HUES6 (cell line): ENCODE results near the gene ZNF532.
"Not testable (repeated sequence)": the region's sequence is repeated elsewhere in the genome, so short reads cannot be mapped to it uniquely, and the experiment has no call there.

Experiments used
- H3K27ac ChIP-seq: 2 replicates; pipeline ENCODE4 v1.7.0; 2013; ENCODE audit warnings: low read depth, mild to moderate bottlenecking, low read length, inconsistent platforms
- H3K27me3 ChIP-seq: 2 replicates; pipeline ENCODE4 v1.6.1; 2013; ENCODE audit warnings: low read length; ENCODE audit not compliant: control insufficient read depth, insufficient read depth
- H3K36me3 ChIP-seq: 2 replicates; pipeline ENCODE4 v1.6.1; 2013; ENCODE audit warnings: low read length; ENCODE audit not compliant: control insufficient read depth, insufficient read depth
- H3K4me1 ChIP-seq: 2 replicates; pipeline ENCODE4 v1.6.1; 2013; ENCODE audit warnings: low read length; ENCODE audit not compliant: control insufficient read depth, insufficient read depth
- H3K4me3 ChIP-seq: 2 replicates; pipeline ENCODE4 v1.5.1; 2013; ENCODE audit warnings: low read depth, low read length
- H3K9ac ChIP-seq: one replicate; pipeline ENCODE4 v1.6.1; 2013; ENCODE audit warnings: mild to moderate bottlenecking, low read length
- H3K9me3 ChIP-seq: 2 replicates; pipeline ENCODE4 v1.6.1; 2013; ENCODE audit warnings: low read depth, low read length; ENCODE audit not compliant: control insufficient read depth, insufficient read depth

Gene ZNF532, protein sequence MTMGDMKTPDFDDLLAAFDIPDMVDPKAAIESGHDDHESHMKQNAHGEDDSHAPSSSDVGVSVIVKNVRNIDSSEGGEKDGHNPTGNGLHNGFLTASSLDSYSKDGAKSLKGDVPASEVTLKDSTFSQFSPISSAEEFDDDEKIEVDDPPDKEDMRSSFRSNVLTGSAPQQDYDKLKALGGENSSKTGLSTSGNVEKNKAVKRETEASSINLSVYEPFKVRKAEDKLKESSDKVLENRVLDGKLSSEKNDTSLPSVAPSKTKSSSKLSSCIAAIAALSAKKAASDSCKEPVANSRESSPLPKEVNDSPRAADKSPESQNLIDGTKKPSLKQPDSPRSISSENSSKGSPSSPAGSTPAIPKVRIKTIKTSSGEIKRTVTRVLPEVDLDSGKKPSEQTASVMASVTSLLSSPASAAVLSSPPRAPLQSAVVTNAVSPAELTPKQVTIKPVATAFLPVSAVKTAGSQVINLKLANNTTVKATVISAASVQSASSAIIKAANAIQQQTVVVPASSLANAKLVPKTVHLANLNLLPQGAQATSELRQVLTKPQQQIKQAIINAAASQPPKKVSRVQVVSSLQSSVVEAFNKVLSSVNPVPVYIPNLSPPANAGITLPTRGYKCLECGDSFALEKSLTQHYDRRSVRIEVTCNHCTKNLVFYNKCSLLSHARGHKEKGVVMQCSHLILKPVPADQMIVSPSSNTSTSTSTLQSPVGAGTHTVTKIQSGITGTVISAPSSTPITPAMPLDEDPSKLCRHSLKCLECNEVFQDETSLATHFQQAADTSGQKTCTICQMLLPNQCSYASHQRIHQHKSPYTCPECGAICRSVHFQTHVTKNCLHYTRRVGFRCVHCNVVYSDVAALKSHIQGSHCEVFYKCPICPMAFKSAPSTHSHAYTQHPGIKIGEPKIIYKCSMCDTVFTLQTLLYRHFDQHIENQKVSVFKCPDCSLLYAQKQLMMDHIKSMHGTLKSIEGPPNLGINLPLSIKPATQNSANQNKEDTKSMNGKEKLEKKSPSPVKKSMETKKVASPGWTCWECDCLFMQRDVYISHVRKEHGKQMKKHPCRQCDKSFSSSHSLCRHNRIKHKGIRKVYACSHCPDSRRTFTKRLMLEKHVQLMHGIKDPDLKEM (N-terminal part only)

DNA sequence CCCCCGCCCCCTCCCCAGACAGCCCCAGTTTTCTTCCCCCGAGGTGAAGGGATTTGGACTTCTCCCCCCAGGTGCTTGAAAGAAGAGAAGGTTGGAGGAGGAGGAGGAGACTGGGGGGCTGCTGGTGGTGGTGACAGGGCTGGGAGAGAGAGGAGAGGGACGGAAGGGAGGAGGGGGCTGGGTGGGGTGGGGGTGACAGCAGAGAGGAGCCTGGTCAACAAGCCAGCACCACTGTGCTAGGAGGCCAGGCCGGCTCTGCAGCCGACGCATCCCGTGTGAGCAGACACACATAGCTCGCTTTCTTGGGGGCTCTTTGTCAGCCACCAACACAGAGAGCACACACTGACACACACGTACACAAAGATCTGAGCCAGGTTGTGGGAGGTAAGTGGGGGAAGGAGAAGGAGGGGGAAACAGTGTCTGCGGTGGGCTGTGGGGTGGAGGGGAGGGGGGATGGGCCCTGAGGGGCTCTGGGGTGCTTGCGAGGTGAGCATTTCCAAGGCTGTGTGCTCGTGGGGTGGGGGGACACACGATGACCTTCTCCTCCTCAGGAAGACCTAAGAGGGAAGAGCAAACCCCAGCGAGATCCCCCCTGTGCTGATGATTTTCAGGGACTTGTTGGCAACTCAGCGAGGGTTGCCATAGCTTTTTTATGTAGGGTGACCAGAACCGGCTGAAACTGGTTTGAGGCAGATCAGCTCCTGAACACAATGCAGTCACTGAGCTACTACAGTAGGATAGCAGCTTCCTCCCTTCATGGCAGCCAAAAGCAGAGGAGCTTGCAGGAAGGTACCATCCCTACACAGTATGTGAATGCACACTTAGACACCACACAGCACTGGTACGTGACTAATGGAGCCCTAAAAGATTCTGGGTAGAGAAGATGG, at the start of gene ZNF532:
Gene ZNF532, plus strand, starts transcription at position 732 of the 887 bp plus-strand sequence. CDS start 53,411 bp downstream, outside the sequence.
- peaks cover 8% of the 10 kb centered on the region for H3K9me3 ChIP-seq
- H3K36me3 ChIP-seq = peaks cover 49% of the 10 kb centered on the region
- no peaks in the 10 kb centered on the region for H3K27me3 ChIP-seq
- H3K4me1 ChIP-seq = peaks cover 70% of the 10 kb centered on the region
- H3K4me3 ChIP-seq = peak within 1 kb of the TSS; percentile 66
- peak within 1 kb of the TSS; percentile 88 for H3K9ac ChIP-seq
- H3K27ac ChIP-seq = peak within 1 kb of the TSS; percentile 87

DNA sequence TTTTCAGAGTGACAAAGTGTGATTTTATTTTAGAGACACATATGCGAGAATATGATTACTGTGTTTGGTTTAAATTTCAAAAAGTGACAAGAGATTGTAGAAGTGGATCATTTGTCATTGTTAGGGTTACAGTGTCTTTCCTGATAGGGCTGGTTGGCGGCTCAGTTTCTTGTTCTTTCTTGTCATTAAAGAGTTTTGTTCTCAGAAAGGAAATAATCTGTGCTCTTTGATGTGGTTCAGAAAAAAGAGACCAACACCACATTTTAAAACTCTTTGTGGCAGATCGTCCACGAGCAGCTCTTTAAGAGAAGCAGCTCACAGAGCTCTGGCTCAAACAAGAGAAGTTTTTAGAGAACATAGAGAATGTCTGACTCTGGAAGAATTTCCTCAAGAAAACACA, 45.6 kb upstream of the ZNF532 start:
- Histone ChIP-seq H3K9ac (no peak overlapping the region), H3K36me3 (no peaks in the 10 kb centered on the region), H3K27ac (no peak overlapping the region), H3K4me3 (no peak overlapping the region), H3K4me1 (no peaks in the 10 kb centered on the region), H3K27me3 (no peaks in the 10 kb centered on the region), H3K9me3 (peaks cover 3% of the 10 kb centered on the region; the same call in 1 of the 2 replicates)

DNA sequence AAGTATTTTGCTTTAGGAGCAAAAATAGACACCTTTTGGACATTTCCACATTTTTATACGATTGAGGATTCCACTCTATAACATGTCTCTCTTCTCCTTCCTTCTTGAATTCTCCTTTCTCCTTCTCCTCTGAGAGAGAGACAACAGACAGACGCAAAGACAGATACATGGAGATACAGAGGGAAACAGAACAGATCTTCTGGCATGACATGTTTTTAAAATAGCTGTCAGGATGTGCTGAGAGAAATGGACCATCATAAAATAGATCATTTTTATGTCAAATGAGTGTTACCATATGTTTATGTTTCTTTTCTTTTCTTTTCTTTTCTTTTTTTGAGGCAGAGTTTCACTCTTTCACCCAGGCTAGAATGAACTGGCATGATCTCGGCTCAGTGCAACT, 44.4 kb upstream of the ZNF532 start:
- Histone ChIP-seq H3K27ac (no peak overlapping the region), H3K4me1 (no peaks in the 10 kb centered on the region), H3K36me3 (no peaks in the 10 kb centered on the region), H3K27me3 (no peaks in the 10 kb centered on the region), H3K9ac (no peak overlapping the region), H3K4me3 (no peak overlapping the region), H3K9me3 (no peaks in the 10 kb centered on the region)

DNA sequence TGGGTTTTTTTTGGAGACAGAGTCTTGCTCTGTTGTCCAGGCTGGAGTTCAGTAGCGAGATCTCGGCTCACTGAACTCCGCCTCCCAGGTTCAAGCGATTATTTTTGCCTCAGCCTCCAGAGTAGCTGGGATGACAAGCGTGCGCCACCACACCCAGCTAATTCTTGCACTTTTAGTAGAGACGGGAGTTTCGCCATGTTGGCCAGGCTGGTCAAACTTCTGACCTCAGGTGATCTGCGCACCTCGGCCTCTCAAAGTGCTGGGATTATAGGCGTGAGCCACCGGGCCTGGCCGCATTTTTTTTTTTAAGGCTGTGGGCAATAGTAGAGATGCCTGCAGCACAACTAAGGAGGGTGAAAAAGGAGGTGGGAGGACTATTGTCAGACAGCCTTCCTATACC, 41.7 kb upstream of the ZNF532 start:
- H3K4me3 ChIP-seq = no peak overlapping the region
- no peak overlapping the region for H3K27ac ChIP-seq
- peaks cover 1% of the 10 kb centered on the region; the same call in 1 of the 2 replicates for H3K9me3 ChIP-seq
- no peaks in the 10 kb centered on the region for H3K36me3 ChIP-seq
- H3K27me3 ChIP-seq = no peaks in the 10 kb centered on the region
- no peaks in the 10 kb centered on the region for H3K4me1 ChIP-seq
- no peak overlapping the region for H3K9ac ChIP-seq

DNA sequence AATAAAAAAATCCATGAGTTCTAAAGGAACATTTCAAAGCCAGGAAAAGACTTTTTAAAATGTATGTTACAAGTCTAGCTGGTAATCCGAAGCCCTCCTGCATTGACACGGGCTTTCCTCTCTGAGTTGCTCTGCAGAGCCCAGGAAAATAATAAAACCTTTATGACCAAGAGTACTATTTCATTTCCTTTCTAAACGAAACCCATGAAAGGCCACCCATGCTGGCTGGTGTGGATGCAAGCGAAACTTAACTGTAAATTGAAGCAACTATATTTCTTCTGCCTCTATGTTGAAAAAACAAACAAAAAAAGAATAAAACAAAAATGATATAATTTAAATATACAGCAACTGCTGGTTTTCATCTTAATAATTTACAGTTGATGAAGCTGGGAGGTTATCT, 41.3 kb upstream of the ZNF532 start:
- Histone ChIP-seq H3K4me1 (no peaks in the 10 kb centered on the region), H3K36me3 (no peaks in the 10 kb centered on the region), H3K27ac (no peak overlapping the region), H3K9ac (no peak overlapping the region), H3K9me3 (peaks cover 5% of the 10 kb centered on the region; the same call in 1 of the 2 replicates), H3K27me3 (no peaks in the 10 kb centered on the region), H3K4me3 (no peak overlapping the region)

DNA sequence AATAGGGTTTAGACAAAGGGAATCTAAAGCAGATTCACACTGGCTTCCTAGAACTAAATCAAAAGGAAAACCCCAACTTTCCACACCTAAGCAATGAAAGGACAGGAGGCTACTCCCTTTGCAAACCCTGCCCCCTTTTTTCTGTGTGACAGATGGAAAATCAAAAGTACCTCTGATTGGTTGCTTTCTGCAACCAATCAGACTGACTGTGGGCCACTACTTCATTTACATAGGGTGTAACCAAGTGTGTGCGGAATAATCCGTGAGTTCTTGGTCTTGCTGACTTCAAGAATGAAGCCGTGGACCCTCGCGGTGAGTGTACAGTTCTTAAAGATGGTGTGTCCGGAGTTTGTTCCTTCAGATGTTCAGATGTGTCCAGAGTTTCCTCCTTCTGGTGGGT, 37.8 kb upstream of the ZNF532 start:
- H3K27me3 ChIP-seq, H3K36me3 ChIP-seq, H3K4me1 ChIP-seq, H3K9ac ChIP-seq, H3K4me3 ChIP-seq, H3K27ac ChIP-seq: not testable (repeated sequence)
- H3K9me3 ChIP-seq = peaks cover 17% of the 10 kb centered on the region; the same call in 1 of the 2 replicates

DNA sequence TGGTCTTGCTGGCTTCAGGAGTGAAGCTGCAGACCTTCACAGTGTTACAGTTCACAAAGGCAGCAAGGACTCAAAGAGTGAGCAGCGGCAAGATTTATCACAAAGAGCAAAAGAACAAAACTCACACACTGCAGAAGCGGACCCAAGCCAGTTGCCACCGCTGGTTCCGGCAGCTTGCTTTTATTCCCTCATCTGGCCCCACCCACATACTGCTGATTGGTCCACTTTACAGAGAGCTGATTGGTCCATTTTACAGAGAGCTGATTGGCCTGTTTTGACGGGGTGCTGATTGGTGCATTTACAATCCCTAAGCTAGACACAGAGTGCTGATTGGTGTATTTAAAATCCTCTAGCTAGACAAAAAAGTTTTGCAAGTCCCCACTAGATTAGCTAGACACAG, 37.2 kb upstream of the ZNF532 start:
- H3K36me3 ChIP-seq = no peaks in the 10 kb centered on the region
- H3K9ac ChIP-seq = no peak overlapping the region
- H3K4me3 ChIP-seq = no peak overlapping the region
- H3K4me1 ChIP-seq = peaks cover 12% of the 10 kb centered on the region
- no peaks in the 10 kb centered on the region for H3K27me3 ChIP-seq
- H3K9me3 ChIP-seq = peaks cover 17% of the 10 kb centered on the region; the same call in 1 of the 2 replicates
- no peak overlapping the region for H3K27ac ChIP-seq

DNA sequence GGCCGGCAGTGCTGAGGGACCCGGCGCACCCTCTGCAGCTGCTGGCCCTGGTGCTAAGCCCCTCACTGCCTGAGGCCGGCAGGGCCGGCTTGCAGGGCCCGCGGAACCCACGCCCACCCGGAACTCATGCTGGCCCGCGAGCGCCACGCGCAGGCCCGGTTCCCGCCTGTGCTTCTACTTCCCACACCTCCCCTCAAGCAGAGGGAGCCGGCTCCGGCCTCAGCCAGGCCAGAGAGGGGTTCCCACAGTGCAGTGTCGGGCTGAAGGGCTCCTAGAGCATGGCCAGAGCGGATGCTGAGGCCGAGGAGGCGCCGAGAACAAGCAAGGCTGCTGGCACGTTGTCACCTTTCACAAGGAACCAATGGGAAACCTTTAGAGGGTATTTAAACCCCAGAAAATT, 36.8 kb upstream of the ZNF532 start:
- Histone ChIP-seq H3K9ac (no peak overlapping the region), H3K27me3 (no peaks in the 10 kb centered on the region), H3K27ac (no peak overlapping the region), H3K9me3 (peaks cover 17% of the 10 kb centered on the region; the same call in 1 of the 2 replicates), H3K4me3 (no peak overlapping the region), H3K4me1 (peaks cover 14% of the 10 kb centered on the region), H3K36me3 (no peaks in the 10 kb centered on the region)

DNA sequence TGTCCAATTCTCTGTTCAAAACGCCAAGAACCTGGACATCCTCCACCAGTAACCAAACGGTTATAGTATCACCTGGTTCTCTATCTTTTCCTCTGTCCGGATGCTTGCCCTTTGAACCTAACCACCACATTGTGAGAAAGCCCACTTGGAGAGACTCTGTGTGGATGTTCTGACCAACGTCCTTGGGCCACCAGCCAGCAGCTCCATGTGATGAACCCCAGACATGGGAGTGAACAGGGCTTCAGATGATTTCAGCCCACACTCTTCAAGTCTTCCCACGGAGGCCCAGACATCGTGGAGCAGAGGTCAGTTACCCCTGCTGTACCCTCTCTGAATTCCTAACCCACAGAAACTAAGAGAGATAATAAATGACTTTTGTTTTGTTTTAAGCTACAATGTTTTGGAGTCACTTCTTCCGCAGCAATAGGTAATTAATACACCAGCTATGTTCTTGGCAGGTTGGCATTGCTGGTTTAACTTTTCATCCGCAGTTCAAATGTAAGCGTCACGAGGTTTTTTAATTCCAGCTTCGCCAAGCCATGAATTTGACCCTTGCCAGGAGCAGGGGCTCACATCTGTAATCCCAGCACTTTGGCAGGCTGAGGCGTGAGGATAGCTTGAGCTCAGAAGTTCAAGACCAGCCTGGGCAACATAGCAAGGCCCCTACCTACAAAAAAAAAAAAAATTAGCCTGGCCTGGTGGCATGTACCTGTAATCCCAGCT, 36.1 kb upstream of the ZNF532 start:
- H3K27me3 ChIP-seq = no peaks in the 10 kb centered on the region
- H3K9ac ChIP-seq = no peak overlapping the region
- H3K27ac ChIP-seq = no peak overlapping the region
- H3K36me3 ChIP-seq = no peaks in the 10 kb centered on the region
- H3K9me3 ChIP-seq = peaks cover 17% of the 10 kb centered on the region; the same call in 1 of the 2 replicates
- H3K4me3 ChIP-seq = no peak overlapping the region
- peaks cover 14% of the 10 kb centered on the region for H3K4me1 ChIP-seq
